HL-60 (cell line): ENCODE measurements around the gene PANX1.

Experiments used
- GABPA ChIP-seq: IDR thresholded peaks from 2 replicates; pipeline ENCODE4 v1.6.1; 2012; ENCODE audit warnings: low read depth
- POLR2AphosphoS5 ChIP-seq: IDR thresholded peaks from 2 replicates; pipeline ENCODE4 v1.6.1; 2012; ENCODE audit warnings: low read depth
- TF ChIP-seq, protein P1 (sequence below): IDR thresholded peaks from 2 replicates; pipeline ENCODE4 v1.6.1; 2012; ENCODE audit warnings: low read depth; ENCODE audit not compliant: insufficient replicate concordance
- TF ChIP-seq, protein P2 (sequence below): IDR thresholded peaks from one replicate; pipeline ENCODE4 v1.5.1; 2011; ENCODE audit warnings: low read length, control low read depth, inconsistent platforms; ENCODE audit not compliant: insufficient read depth

DNA sequence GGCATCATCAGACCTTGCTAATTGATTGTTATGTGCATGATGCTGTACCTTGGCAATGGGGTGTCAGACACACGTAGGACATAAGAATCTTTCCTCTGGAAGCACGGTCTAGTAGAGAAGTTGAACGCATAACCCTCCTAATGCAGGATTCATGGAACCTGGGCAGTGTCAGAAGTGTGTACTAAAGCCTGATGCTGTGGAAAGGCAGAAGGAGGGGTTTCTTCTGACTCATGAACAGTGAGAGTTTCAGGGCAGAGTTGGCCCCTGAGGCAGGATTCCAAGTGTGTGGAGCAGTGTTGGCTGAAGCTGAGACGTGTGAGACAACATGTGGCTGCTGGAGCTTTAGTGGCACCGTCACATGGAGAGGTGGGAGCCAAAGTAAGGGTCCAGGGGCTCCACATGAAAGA lies 3.5 kb downstream of the PANX1 start:
- TF ChIP-seq, protein P1, sequence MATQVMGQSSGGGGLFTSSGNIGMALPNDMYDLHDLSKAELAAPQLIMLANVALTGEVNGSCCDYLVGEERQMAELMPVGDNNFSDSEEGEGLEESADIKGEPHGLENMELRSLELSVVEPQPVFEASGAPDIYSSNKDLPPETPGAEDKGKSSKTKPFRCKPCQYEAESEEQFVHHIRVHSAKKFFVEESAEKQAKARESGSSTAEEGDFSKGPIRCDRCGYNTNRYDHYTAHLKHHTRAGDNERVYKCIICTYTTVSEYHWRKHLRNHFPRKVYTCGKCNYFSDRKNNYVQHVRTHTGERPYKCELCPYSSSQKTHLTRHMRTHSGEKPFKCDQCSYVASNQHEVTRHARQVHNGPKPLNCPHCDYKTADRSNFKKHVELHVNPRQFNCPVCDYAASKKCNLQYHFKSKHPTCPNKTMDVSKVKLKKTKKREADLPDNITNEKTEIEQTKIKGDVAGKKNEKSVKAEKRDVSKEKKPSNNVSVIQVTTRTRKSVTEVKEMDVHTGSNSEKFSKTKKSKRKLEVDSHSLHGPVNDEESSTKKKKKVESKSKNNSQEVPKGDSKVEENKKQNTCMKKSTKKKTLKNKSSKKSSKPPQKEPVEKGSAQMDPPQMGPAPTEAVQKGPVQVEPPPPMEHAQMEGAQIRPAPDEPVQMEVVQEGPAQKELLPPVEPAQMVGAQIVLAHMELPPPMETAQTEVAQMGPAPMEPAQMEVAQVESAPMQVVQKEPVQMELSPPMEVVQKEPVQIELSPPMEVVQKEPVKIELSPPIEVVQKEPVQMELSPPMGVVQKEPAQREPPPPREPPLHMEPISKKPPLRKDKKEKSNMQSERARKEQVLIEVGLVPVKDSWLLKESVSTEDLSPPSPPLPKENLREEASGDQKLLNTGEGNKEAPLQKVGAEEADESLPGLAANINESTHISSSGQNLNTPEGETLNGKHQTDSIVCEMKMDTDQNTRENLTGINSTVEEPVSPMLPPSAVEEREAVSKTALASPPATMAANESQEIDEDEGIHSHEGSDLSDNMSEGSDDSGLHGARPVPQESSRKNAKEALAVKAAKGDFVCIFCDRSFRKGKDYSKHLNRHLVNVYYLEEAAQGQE, result no peak
- TF ChIP-seq POLR2AphosphoS5, result no peak
- TF ChIP-seq, protein P2, sequence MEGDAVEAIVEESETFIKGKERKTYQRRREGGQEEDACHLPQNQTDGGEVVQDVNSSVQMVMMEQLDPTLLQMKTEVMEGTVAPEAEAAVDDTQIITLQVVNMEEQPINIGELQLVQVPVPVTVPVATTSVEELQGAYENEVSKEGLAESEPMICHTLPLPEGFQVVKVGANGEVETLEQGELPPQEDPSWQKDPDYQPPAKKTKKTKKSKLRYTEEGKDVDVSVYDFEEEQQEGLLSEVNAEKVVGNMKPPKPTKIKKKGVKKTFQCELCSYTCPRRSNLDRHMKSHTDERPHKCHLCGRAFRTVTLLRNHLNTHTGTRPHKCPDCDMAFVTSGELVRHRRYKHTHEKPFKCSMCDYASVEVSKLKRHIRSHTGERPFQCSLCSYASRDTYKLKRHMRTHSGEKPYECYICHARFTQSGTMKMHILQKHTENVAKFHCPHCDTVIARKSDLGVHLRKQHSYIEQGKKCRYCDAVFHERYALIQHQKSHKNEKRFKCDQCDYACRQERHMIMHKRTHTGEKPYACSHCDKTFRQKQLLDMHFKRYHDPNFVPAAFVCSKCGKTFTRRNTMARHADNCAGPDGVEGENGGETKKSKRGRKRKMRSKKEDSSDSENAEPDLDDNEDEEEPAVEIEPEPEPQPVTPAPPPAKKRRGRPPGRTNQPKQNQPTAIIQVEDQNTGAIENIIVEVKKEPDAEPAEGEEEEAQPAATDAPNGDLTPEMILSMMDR, result no peak
- TF ChIP-seq GABPA, result no peak
